H7 (cell line): ENCODE measurements around the gene CPT1A. TPM values are rescaled to one million over a fixed set of nuclear protein-coding genes. Genes with fewer than 3 reads are reported as not detected.
A peak's percentile ranks its signal among the peaks of the same experiment; 100 is the strongest.

Experiments used
- DNase-seq: peaks from one replicate; pipeline ENCODE4 v3.0.0; 2012
- H3K27me3 ChIP-seq: 2 replicates; pipeline ENCODE4 v1.6.0; 2011; ENCODE audit warnings: mild to moderate bottlenecking, low read length; ENCODE audit not compliant: control insufficient read depth, insufficient read depth
- H3K36me3 ChIP-seq: replicated peaks from 2 replicates; pipeline ENCODE4 v1.5.1; 2011; ENCODE audit warnings: low read length; ENCODE audit not compliant: control insufficient read depth, insufficient read depth
- H3K4me3 ChIP-seq: 2 replicates; pipeline ENCODE4 v1.5.1; 2011; ENCODE audit warnings: low read depth, mild to moderate bottlenecking, control low read depth, low read length, moderate library complexity; ENCODE audit not compliant: insufficient read depth
- total RNA-seq: library from RNA; depleted of rRNA; stranded (reverse); fragments of >200 nt; shearing (Covaris generic); gene quantifications from 2 replicates; pipeline ENCODE4 v1.2.3, GENCODE V29; 2014

Gene CPT1A
- total RNA-seq, 1 experiment from 2014 or later: 50.0 TPM

- peak; percentile 93 for DNase-seq
- no peaks in the 10 kb centered on the region for H3K36me3 ChIP-seq
- H3K27me3 ChIP-seq: peaks cover 17% of the 10 kb centered on the region
- peak overlapping the region; percentile 55 for H3K4me3 ChIP-seq
Observed at GRCh38 chr11:68843703-68844312, 2.1 kb upstream of the CPT1A start.

GRCh38 chr11:68843052-68843561 lies 1.4 kb upstream of the CPT1A start:
- peak overlapping the region; percentile 55 for H3K4me3 ChIP-seq
- peaks cover 17% of the 10 kb centered on the region for H3K27me3 ChIP-seq
- DNase-seq: peak; percentile 70
- H3K36me3 ChIP-seq: no peaks in the 10 kb centered on the region

- Histone ChIP-seq H3K4me3 (peak overlapping the region; percentile 55; the same call in 1 of the 2 replicates), H3K27me3 (peaks cover 17% of the 10 kb centered on the region), H3K36me3 (no peaks in the 10 kb centered on the region)
- DNase-seq: peak; percentile 52
Observed at GRCh38 chr11:68842427-68843051, 823 bp upstream of the CPT1A start.

GRCh38 chr11:68840661-68841653 lies 759 bp downstream of the CPT1A start:
- H3K27me3 ChIP-seq: peaks cover 17% of the 10 kb centered on the region
- peak; percentile 83 for DNase-seq
- no peaks in the 10 kb centered on the region for H3K36me3 ChIP-seq
- peak overlapping the region; percentile 75 for H3K4me3 ChIP-seq

GRCh38 chr11:68839911-68840641 lies 1.6 kb downstream of the CPT1A start:
- Histone ChIP-seq H3K36me3 (no peaks in the 10 kb centered on the region), H3K4me3 (peak overlapping the region; percentile 75), H3K27me3 (peaks cover 17% of the 10 kb centered on the region)
- DNase-seq: peak; percentile 79

- DNase-seq: peak; percentile 99
- Histone ChIP-seq H3K4me3 (peak overlapping the region; percentile 75), H3K27me3 (peaks cover 17% of the 10 kb centered on the region), H3K36me3 (no peaks in the 10 kb centered on the region)
Observed at GRCh38 chr11:68839054-68839865, 2.5 kb downstream of the CPT1A start.

- peaks cover 17% of the 10 kb centered on the region for H3K27me3 ChIP-seq
- no peak for DNase-seq
Observed at GRCh38 chr11:68838572-68838964, 3.1 kb downstream of the CPT1A start.

GRCh38 chr11:68837583-68838571 lies 3.8 kb downstream of the CPT1A start:
- H3K27me3 ChIP-seq: peaks cover 12% of the 10 kb centered on the region
- H3K36me3 ChIP-seq: no peaks in the 10 kb centered on the region
- DNase-seq: no peak
- no peak overlapping the region for H3K4me3 ChIP-seq

More at GRCh38 chr11:68838572-68838964, 3.1 kb downstream of the CPT1A start:
- Histone ChIP-seq H3K36me3 (no peaks in the 10 kb centered on the region), H3K4me3 (no peak overlapping the region)

GRCh38 chr11:68835749-68836148 lies 6.0 kb downstream of the CPT1A start:
- Histone ChIP-seq H3K27me3 (no peaks in the 10 kb centered on the region), H3K36me3 (no peaks in the 10 kb centered on the region; the same call in 1 of the 2 replicates), H3K4me3 (no peak overlapping the region)
- DNase-seq: no peak

- DNase-seq: no peak
- Histone ChIP-seq H3K36me3 (no peaks in the 10 kb centered on the region; the same call in 1 of the 2 replicates), H3K27me3 (no peaks in the 10 kb centered on the region), H3K4me3 (no peak overlapping the region)
Observed at GRCh38 chr11:68835328-68835727, 6.4 kb downstream of the CPT1A start.

GRCh38 chr11:68832476-68833181 lies 9.1 kb downstream of the CPT1A start:
- Histone ChIP-seq H3K4me3 (no peak overlapping the region), H3K36me3 (no peaks in the 10 kb centered on the region; the same call in 1 of the 2 replicates), H3K27me3 (no peaks in the 10 kb centered on the region)
- no peak for DNase-seq

GRCh38 chr11:68831124-68831523 lies 10.6 kb downstream of the CPT1A start:
- Histone ChIP-seq H3K36me3 (no peaks in the 10 kb centered on the region; the same call in 1 of the 2 replicates), H3K27me3 (no peaks in the 10 kb centered on the region), H3K4me3 (no peak overlapping the region)
- peak; percentile 29 for DNase-seq
